ENCODE data around the gene IFT122. TPM values are rescaled to one million over a fixed set of nuclear protein-coding genes. Genes with fewer than 3 reads are reported as not detected.

The IFT122 gene
- total RNA-seq, 4 donors from 2014 or later = 9.5 to 47.6 (median 24.5) TPM

DNA sequence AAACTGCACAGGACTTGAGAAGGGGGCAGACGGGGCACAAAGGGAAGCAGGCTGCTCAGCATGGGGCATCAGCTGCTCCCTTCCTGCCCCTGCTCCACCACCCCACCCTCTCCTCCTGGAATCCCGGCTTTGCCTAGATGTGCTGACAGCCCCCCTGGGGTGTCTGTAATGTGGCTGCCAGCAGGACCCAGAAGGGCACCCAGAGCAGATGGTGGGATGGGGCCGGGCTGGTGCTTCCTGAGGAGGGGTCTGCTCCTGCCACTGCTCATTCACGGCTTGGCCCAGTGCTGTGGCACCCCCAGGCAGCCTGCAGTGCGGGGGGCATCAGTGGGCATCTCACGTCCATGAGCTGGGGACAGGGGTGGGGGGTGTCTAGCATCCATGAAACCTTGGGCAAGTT lies 113.1 kb downstream of the IFT122 start:
- TF ChIP-seq, protein P1, sequence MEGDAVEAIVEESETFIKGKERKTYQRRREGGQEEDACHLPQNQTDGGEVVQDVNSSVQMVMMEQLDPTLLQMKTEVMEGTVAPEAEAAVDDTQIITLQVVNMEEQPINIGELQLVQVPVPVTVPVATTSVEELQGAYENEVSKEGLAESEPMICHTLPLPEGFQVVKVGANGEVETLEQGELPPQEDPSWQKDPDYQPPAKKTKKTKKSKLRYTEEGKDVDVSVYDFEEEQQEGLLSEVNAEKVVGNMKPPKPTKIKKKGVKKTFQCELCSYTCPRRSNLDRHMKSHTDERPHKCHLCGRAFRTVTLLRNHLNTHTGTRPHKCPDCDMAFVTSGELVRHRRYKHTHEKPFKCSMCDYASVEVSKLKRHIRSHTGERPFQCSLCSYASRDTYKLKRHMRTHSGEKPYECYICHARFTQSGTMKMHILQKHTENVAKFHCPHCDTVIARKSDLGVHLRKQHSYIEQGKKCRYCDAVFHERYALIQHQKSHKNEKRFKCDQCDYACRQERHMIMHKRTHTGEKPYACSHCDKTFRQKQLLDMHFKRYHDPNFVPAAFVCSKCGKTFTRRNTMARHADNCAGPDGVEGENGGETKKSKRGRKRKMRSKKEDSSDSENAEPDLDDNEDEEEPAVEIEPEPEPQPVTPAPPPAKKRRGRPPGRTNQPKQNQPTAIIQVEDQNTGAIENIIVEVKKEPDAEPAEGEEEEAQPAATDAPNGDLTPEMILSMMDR (IDR thresholded peaks at IDR 0.05) = no peak
- H3K9me3 ChIP-seq = no peaks in the 10 kb centered on the region
- peaks cover 18% of the 10 kb centered on the region for H3K36me3 ChIP-seq
- H3K4me1 ChIP-seq = peaks cover 48% of the 10 kb centered on the region
- H3K27ac ChIP-seq = no peak overlapping the region
- DNase-seq (ENCODE audit: low spot score in 2 of 2) = no peak
- no peak overlapping the region for H3K4me3 ChIP-seq
- WGBS = 70% methylated on average over 3 of the region's 6 CpGs
- H3K27me3 ChIP-seq = no peaks in the 10 kb centered on the region

DNA sequence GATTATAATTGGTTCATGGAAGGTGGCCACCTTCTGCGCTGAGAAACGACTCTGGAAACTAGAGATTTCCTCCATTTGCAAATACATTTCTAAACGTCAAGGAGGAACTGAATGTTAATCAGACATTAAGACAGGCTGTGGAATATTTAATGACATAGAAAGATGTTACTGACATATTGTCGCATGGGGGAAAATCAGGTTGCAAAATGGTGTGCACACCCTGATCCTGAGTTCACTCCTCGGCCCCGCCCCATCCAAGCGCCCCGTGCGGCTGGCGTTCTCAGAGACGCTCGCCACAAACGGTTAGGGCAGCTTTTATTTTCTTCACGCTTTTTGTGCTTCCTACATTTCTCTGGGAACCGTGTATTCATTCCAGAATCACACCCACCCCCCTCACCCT lies 113.7 kb downstream of the IFT122 start:
- no peak for TF ChIP-seq POLR2A (IDR thresholded peaks at IDR 0.05)
- no peak for TF ChIP-seq POLR2AphosphoS5 (IDR thresholded peaks at IDR 0.05)
- TF ChIP-seq, protein P1 (IDR thresholded peaks at IDR 0.05) = no peak
- no peak for TF ChIP-seq EP300 (IDR thresholded peaks at IDR 0.05)
- H3K4me1 ChIP-seq = peaks cover 52% of the 10 kb centered on the region
- no peak overlapping the region for H3K27ac ChIP-seq
- WGBS = 38% methylated on average over 15 of the region's 15 CpGs
- DNase-seq (ENCODE audit: low spot score in 2 of 2) = no peak
- no peak overlapping the region for H3K4me3 ChIP-seq
- no peaks in the 10 kb centered on the region for H3K9me3 ChIP-seq
- H3K36me3 ChIP-seq = peaks cover 19% of the 10 kb centered on the region
- no peaks in the 10 kb centered on the region for H3K27me3 ChIP-seq

- WGBS = 56% methylated on average over 11 of the region's 13 CpGs
Observed at GRCh38 chr3:129554356-129555152, 114.5 kb downstream of the IFT122 start.

GRCh38 chr3:129555153-129555550 lies 115.1 kb downstream of the IFT122 start:
- no peaks in the 10 kb centered on the region for H3K27me3 ChIP-seq
- no peak overlapping the region for H3K4me3 ChIP-seq
- peaks cover 27% of the 10 kb centered on the region for H3K36me3 ChIP-seq
- H3K4me1 ChIP-seq = peaks cover 66% of the 10 kb centered on the region
- WGBS = 74% methylated on average over 13 of the region's 15 CpGs
- TF ChIP-seq EP300 (IDR thresholded peaks at IDR 0.05) (no peak), POLR2AphosphoS5 (IDR thresholded peaks at IDR 0.05) (no peak), POLR2A (IDR thresholded peaks at IDR 0.05) (no peak)
- TF ChIP-seq, protein P1 (IDR thresholded peaks at IDR 0.05) = no peak
- H3K27ac ChIP-seq = no peak overlapping the region
- H3K9me3 ChIP-seq = no peaks in the 10 kb centered on the region
- no peak for DNase-seq (ENCODE audit: low spot score in 2 of 2)

More at GRCh38 chr3:129554356-129555152, 114.5 kb downstream of the IFT122 start:
- Histone ChIP-seq H3K27me3 (no peaks in the 10 kb centered on the region), H3K27ac (no peak overlapping the region), H3K4me3 (no peak overlapping the region), H3K4me1 (peaks cover 60% of the 10 kb centered on the region), H3K36me3 (peaks cover 21% of the 10 kb centered on the region), H3K9me3 (no peaks in the 10 kb centered on the region)
- TF ChIP-seq POLR2AphosphoS5 (IDR thresholded peaks at IDR 0.05) = no peak
- TF ChIP-seq EP300 (IDR thresholded peaks at IDR 0.05) = no peak
- TF ChIP-seq, protein P1 (IDR thresholded peaks at IDR 0.05) = no peak
- TF ChIP-seq POLR2A (IDR thresholded peaks at IDR 0.05) = no peak
- DNase-seq (ENCODE audit: low spot score in 2 of 2) = no peak

- no peaks in the 10 kb centered on the region for H3K27me3 ChIP-seq
- no peak for TF ChIP-seq POLR2AphosphoS5 (IDR thresholded peaks at IDR 0.05)
- TF ChIP-seq POLR2A (IDR thresholded peaks at IDR 0.05) = no peak
- TF ChIP-seq, protein P1 (IDR thresholded peaks at IDR 0.05) = no peak
- TF ChIP-seq EP300 (IDR thresholded peaks at IDR 0.05) = no peak
- WGBS = 75% methylated on average over 8 of the region's 18 CpGs
- no peaks in the 10 kb centered on the region for H3K9me3 ChIP-seq
- H3K4me3 ChIP-seq = no peak overlapping the region
- H3K27ac ChIP-seq = no peak overlapping the region
- peaks cover 73% of the 10 kb centered on the region for H3K4me1 ChIP-seq
- DNase-seq (ENCODE audit: low spot score in 2 of 2) = no peak
- H3K36me3 ChIP-seq = peaks cover 30% of the 10 kb centered on the region
Observed at GRCh38 chr3:129555616-129556357, 115.8 kb downstream of the IFT122 start.
